ENCODE measurements around the gene JADE3.
"Not testable (repeated sequence)": the region's sequence is repeated elsewhere in the genome, so short reads cannot be mapped to it uniquely, and the experiment has no call there.

The JADE3 gene

GRCh38 chrX:46967547-46967946, 55.3 kb downstream of the JADE3 start:
- no peaks in the 10 kb centered on the region for H3K79me2 ChIP-seq (ENCODE audit: insufficient read depth, low read length)
- H2AFZ ChIP-seq (ENCODE audit: low read depth, low read length, severe bottlenecking), result no peak overlapping the region
- no peaks in the 10 kb centered on the region for H4K20me1 ChIP-seq (ENCODE audit: low read depth, low read length)
- H3K27me3 ChIP-seq (ENCODE audit: low read length), result no peaks in the 10 kb centered on the region
- no peak overlapping the region for H3K4me3 ChIP-seq (ENCODE audit: insufficient read depth, low read length, poor library complexity, severe bottlenecking)
- no peaks in the 10 kb centered on the region for H3K36me3 ChIP-seq (ENCODE audit: low read length)
- no peaks in the 10 kb centered on the region for H3K9me2 ChIP-seq (replicated peaks; ENCODE audit: insufficient read depth, low read length)
- TF ChIP-seq EZH2phosphoT487 (conservative IDR thresholded peaks at IDR 0.05; ENCODE audit: low read length) (no peak), CTCF (IDR thresholded peaks at IDR 0.05; ENCODE audit: insufficient read depth, low read length, poor library complexity, severe bottlenecking) (no peak)
- H3K9me3 ChIP-seq (ENCODE audit: insufficient read depth, low read length), result no peaks in the 10 kb centered on the region
- H3K9ac ChIP-seq (ENCODE audit: low read length), result no peak overlapping the region
- H3F3A ChIP-seq (ENCODE audit: insufficient read depth), result no peaks in the 10 kb centered on the region
- H3K4me2 ChIP-seq (ENCODE audit: low read depth, low read length, poor library complexity, severe bottlenecking), result no peak overlapping the region
- H3K27ac ChIP-seq (ENCODE audit: low read depth, low read length), result no peak overlapping the region

GRCh38 chrX:46977046-46977445, 64.8 kb downstream of the JADE3 start:
- H3K9me2 ChIP-seq (replicated peaks; ENCODE audit: insufficient read depth, low read length); H3K4me3 ChIP-seq (ENCODE audit: insufficient read depth, low read length, poor library complexity, severe bottlenecking); H3K9me3 ChIP-seq (ENCODE audit: insufficient read depth, low read length); H3K4me2 ChIP-seq (ENCODE audit: low read depth, low read length, poor library complexity, severe bottlenecking); H4K20me1 ChIP-seq (ENCODE audit: low read depth, low read length); H3F3A ChIP-seq (ENCODE audit: insufficient read depth); H2AFZ ChIP-seq (ENCODE audit: low read depth, low read length, severe bottlenecking); H3K79me2 ChIP-seq (ENCODE audit: insufficient read depth, low read length); H3K27ac ChIP-seq (ENCODE audit: low read depth, low read length); H3K9ac ChIP-seq (ENCODE audit: low read length); H3K27me3 ChIP-seq (ENCODE audit: low read length); H3K36me3 ChIP-seq (ENCODE audit: low read length): not testable (repeated sequence)

GRCh38 chrX:46978341-46979291, 66.4 kb downstream of the JADE3 start:
- Histone ChIP-seq H2AFZ (ENCODE audit: low read depth, low read length, severe bottlenecking) (no peak overlapping the region), H3K27me3 (ENCODE audit: low read length) (no peaks in the 10 kb centered on the region), H3K79me2 (ENCODE audit: insufficient read depth, low read length) (no peaks in the 10 kb centered on the region), H3K9me3 (ENCODE audit: insufficient read depth, low read length) (no peaks in the 10 kb centered on the region), H3K4me2 (ENCODE audit: low read depth, low read length, poor library complexity, severe bottlenecking) (no peak overlapping the region), H3K36me3 (ENCODE audit: low read length) (no peaks in the 10 kb centered on the region), H3K9ac (ENCODE audit: low read length) (no peak overlapping the region), H3K9me2 (replicated peaks; ENCODE audit: insufficient read depth, low read length) (no peaks in the 10 kb centered on the region), H4K20me1 (ENCODE audit: low read depth, low read length) (no peaks in the 10 kb centered on the region), H3F3A (ENCODE audit: insufficient read depth) (no peaks in the 10 kb centered on the region), H3K27ac (ENCODE audit: low read depth, low read length) (no peak overlapping the region), H3K4me3 (ENCODE audit: insufficient read depth, low read length, poor library complexity, severe bottlenecking) (no peak overlapping the region)
- peak; percentile 54 for TF ChIP-seq CTCF (IDR thresholded peaks at IDR 0.05; ENCODE audit: insufficient read depth, low read length, poor library complexity, severe bottlenecking)
- TF ChIP-seq EZH2phosphoT487 (conservative IDR thresholded peaks at IDR 0.05; ENCODE audit: low read length), result no peak

GRCh38 chrX:46984705-46985104, 72.5 kb downstream of the JADE3 start:
- TF ChIP-seq EZH2phosphoT487 (conservative IDR thresholded peaks at IDR 0.05; ENCODE audit: low read length) (no peak), CTCF (IDR thresholded peaks at IDR 0.05; ENCODE audit: insufficient read depth, low read length, poor library complexity, severe bottlenecking) (no peak)
- no peak overlapping the region for H3K9ac ChIP-seq (ENCODE audit: low read length)
- H3K79me2 ChIP-seq (ENCODE audit: insufficient read depth, low read length), result no peaks in the 10 kb centered on the region
- H2AFZ ChIP-seq (ENCODE audit: low read depth, low read length, severe bottlenecking), result no peak overlapping the region
- no peaks in the 10 kb centered on the region for H3F3A ChIP-seq (ENCODE audit: insufficient read depth)
- no peaks in the 10 kb centered on the region for H3K9me3 ChIP-seq (ENCODE audit: insufficient read depth, low read length)
- no peaks in the 10 kb centered on the region for H4K20me1 ChIP-seq (ENCODE audit: low read depth, low read length)
- H3K4me3 ChIP-seq (ENCODE audit: insufficient read depth, low read length, poor library complexity, severe bottlenecking), result no peak overlapping the region
- H3K27me3 ChIP-seq (ENCODE audit: low read length), result no peaks in the 10 kb centered on the region
- no peaks in the 10 kb centered on the region for H3K36me3 ChIP-seq (ENCODE audit: low read length)
- H3K9me2 ChIP-seq (replicated peaks; ENCODE audit: insufficient read depth, low read length), result no peaks in the 10 kb centered on the region
- H3K4me2 ChIP-seq (ENCODE audit: low read depth, low read length, poor library complexity, severe bottlenecking), result no peak overlapping the region
- H3K27ac ChIP-seq (ENCODE audit: low read depth, low read length), result no peak overlapping the region
